Activated CD8-positive, alpha-beta memory T cell treated with anti-CD3 and anti-CD28 coated beads for 48 hours (primary cell): ENCODE data around the gene MDFI.

Source experiments
- DNase-seq, 3 experiments: peaks; one replicate each; pipeline ENCODE4 v3.0.0-alpha.2; 2020; ENCODE audit warnings: low read depth in 2 of 3, low spot score in 2 of 3

MDFI gene

DNA sequence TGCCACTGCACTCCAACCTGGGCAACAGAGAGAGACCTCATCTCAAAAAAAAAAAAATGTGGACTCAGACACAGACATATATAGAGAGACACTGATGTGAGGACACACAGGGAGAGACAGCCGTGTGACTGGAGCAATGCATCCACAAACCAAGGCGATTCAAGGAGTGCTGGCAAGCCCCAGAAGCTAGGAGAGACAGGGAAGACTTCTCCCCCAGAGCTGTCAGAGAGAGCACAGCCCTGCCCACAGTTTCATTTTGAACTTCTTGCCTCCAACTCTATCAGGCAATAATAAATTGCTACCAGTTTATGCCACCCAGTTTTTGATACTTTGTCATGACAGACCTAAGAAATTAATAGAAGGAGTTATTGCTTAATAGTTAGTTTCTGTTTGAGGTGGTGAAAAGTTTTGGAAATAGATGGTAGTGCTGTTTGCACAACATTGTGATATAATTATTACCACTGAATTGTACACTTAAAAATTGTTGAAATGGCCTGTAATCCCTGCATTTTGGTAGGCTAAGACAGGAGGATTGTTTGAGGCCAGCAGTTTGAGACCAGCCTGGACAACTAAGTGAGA lies 5.1 kb upstream of the MDFI start:
- DNase-seq, result no peak

GRCh38 chr6:41634657-41635056 lies 3.6 kb upstream of the MDFI start:
- DNase-seq, result no peak

- DNase-seq, result no peak
Observed at GRCh38 chr6:41635365-41635764, 2.9 kb upstream of the MDFI start.

DNA sequence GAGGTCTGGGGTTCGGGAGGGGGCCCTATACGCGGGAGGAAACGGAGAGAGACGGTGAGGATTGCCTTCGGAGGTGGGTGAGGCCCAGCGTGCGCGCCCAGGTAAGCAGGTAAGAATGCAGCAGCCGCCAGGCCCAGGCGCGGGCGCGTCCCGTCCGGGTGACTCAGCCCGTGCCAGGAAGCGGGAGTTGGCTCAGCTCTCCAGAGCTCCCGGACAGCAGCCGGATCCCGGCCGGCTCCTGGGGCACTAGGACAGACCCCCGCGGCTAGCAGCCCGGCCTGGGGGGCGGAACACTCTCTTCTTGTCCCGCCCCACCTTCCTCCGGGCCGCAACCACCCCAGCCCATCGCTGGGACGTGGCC lies 1.5 kb upstream of the MDFI start:
- no peak for DNase-seq

- no peak for DNase-seq
Observed at GRCh38 chr6:41637194-41638001, 870 bp upstream of the MDFI start.

- no peak for DNase-seq
Observed at GRCh38 chr6:41638935-41639808, 904 bp downstream of the MDFI start.

GRCh38 chr6:41639809-41640371 lies 1.6 kb downstream of the MDFI start:
- no peak for DNase-seq

DNA sequence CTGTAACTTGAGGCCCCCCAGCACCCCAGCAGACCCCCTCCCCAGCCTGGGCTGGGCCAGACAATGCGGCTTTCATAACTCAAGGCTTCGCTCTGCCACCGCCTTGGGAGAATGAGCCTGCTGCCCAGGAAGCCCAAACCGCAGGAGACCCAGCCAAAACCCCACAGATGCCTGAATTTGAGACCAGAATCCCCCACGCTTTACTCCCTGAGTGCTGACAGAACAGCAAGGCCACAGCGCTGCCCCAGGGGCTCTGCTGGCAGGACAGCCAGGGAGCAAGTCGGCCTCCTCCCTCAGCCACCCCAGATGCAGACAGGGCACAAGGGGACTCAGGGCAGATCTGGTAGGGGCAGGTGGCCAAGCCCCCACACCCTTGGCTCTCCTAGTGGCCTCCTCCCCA lies 2.2 kb downstream of the MDFI start:
- DNase-seq, result no peak

GRCh38 chr6:41641352-41641925 lies 3.2 kb downstream of the MDFI start:
- no peak for DNase-seq

DNA sequence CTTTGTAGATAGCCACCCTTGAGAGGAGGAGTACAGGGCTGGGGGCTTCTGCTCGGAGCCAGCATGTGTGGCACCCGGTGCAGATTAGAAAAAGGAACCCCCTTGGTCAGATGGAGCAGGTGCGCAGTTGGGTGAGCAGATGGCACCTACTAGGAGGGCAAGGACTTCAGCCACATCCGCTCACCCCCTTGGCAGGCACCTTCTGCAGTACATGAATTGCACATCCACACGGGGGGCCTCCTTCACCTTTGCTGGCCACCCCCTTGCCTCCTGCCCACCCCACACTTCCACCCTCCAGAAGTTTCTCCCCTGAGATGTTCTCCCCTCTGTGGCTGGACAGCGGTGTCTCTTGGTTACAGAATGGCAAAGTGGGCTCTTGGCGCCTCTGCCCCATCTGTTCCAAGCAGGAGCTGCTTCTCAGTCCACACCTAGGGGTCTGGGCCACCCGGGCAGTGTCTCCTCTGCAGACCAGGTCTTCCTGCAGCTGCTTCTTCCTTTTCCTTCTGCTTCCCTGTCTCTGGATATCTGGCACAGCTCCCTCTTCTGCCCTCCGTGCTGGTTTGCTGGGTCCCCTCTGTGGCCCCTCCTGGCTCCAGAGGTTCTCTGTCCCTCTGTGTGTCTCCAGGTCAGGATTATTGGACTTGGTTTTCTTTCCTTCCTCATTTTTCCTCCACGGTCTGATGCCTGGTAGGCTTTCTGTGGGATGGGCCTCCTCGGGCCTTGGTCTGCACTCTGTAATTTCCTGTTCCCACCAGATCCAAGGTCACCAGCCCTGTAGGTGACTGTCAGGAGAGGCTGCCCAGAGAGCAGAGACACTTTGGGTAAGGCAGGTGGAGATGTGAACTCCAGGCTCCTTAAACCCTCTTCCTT lies 4.1 kb downstream of the MDFI start:
- no peak for DNase-seq

GRCh38 chr6:41642960-41643898 lies 5.0 kb downstream of the MDFI start:
- DNase-seq, result no peak

DNA sequence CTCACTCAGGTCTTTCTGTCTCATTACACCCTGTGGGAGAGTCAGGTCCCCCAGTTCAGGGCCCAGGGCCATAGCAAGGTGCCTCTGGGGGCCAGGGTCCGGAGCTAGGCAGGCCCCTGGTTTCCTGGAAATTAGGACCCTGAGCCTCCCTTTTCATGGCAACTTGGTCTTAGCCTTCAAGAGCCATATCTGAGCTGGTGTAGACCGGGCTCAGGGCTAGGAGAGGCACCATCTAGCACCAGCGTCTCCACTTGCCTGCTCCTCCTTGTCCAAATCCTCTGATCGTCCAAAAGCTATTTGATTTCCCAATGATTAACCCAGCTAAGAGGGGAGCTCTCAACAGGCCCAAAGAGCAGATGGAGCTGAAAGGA lies 5.6 kb downstream of the MDFI start:
- no peak for DNase-seq

DNA sequence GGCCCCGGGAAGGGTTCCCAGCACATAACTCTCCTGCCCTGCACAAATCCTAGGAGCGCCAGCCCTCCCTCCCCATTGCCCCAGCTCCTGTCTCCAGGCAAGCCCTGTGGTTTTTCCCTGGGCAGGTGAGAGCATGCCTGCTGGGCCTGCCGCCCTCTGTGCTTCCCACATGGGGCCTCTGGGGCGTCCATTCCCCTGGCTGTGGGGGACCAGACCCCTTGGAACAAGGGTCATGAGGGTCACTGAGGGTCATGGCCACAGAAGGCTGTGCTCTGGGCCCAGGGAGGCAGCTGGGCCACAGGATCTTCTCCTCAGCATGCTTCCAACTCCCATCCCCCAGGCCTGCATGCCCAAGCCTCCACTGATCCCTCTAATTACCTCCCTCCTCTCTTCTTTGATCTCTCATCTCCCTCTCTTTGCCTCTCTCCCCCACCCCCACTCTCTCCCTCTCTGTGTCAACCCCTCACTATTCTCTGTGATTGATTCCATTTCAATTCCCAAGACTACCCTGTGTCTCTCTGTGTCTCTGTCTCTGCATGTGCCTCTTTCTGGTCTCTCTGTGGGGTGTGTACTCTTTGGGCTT lies 6.1 kb downstream of the MDFI start:
- no peak for DNase-seq

GRCh38 chr6:41645007-41645618 lies 6.8 kb downstream of the MDFI start:
- no peak for DNase-seq

GRCh38 chr6:41646026-41646795 lies 7.9 kb downstream of the MDFI start:
- no peak for DNase-seq

DNA sequence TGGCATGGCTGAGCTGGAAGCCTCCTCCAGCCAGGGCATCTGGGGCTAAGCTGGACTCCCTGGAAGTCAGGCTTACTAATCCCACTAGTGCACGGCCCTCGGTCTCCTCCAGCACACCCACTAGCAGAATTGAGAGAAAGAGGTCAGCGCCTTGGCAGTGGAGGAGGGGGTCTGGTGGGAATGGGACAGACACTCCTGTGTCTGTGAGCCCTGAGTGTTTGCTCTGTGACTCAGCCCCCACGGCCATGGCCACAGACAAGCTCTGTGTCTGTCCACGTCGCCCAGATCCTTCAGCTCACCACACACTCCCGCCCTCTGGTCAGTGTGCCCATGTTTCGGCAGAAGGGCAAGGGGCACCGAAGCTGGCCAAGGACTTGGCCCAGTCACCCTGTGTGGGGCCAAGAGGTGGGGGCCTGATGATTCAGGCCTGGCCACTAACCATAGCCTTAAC lies 8.8 kb downstream of the MDFI start:
- DNase-seq, result no peak

DNA sequence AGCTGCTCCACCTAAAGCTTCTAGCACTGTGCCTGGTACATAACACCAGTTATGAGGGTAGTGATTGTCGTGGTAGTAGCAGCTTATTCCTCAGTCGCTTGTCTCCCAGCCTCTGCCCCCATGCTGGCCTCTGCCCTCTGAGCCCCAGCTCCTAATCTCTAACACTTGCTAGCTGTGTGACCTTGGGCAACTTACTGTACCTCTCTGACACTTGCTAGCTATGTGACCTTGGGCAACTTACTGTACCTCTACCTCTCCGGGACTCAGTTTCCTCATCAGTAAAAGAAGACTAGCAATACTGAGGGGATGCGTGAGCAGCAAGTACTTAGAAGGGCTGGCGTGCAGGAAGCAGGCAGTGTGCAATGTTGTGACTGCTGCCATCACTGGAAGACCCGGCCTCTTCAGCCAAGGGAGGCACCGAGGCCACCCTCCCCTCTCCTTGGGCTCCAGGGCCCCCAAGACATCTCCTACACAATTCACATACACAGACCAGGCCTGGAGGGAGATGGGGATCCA lies 9.9 kb downstream of the MDFI start:
- no peak for DNase-seq

DNA sequence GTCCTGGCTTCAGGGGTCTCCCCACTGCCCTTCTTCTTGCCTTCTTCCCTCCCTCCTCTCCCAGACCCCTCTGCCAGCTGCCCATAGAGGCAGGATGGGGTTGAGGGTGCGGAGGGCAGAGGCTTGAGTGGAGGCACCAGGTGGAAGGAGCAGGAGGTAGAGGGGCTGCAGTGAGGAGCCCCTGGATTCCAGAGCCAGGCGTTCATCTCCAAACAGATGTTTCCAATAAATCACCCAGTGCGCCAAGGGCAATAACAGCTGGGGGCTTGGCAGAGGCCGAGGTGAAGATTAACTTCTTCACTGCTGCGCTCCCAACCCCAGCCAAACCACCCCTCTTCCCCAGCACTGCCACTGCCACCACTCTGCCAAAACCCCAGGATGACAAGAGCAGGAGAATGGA lies 10.7 kb downstream of the MDFI start:
- DNase-seq, result no peak
